GM13976 (cell line): ENCODE measurements around the gene VENTX.

ENCODE experiments used
- DNase-seq: peaks from one replicate; pipeline ENCODE4 v3.0.0; 2012; ENCODE audit warnings: low spot score
- CTCF ChIP-seq: IDR thresholded peaks from 2 replicates; pipeline ENCODE4 v1.5.1; 2012; ENCODE audit warnings: borderline replicate concordance, mild to moderate bottlenecking; ENCODE audit not compliant: insufficient read depth; ENCODE audit errors: extremely low read depth, missing control alignments, control extremely low read depth
- in situ Hi-C: fragments of 300-500 bp; cut with MboI; formaldehyde crosslinking; loops from one replicate; pipeline ENCODE4 v1.12.0; 2022; ENCODE audit warnings: low sequenced_read_pairs, mixed read lengths, inconsistent platforms; ENCODE audit not compliant: unreplicated experiment

Gene VENTX

GRCh38 chr10:133194151-133194550 lies 43.5 kb upstream of the VENTX start:
- no peak for TF ChIP-seq CTCF
- no peak for DNase-seq
- in situ Hi-C loops = no loop called here

GRCh38 chr10:133195096-133195495 lies 42.6 kb upstream of the VENTX start:
- no peak for DNase-seq
- no peak for TF ChIP-seq CTCF
- in situ Hi-C loops = no loop called here

GRCh38 chr10:133195611-133196010 lies 42.0 kb upstream of the VENTX start:
- no peak for DNase-seq
- in situ Hi-C loops = no loop called here
- TF ChIP-seq CTCF = no peak

- DNase-seq = no peak
- in situ Hi-C loops = no loop called here
- no peak for TF ChIP-seq CTCF
Measured at GRCh38 chr10:133196221-133196915, 41.3 kb upstream of the VENTX start.

- in situ Hi-C loops = no loop called here
- no peak for DNase-seq
- no peak for TF ChIP-seq CTCF
Measured at GRCh38 chr10:133196936-133197758, 40.5 kb upstream of the VENTX start.

GRCh38 chr10:133197786-133198185 lies 39.9 kb upstream of the VENTX start:
- no peak for TF ChIP-seq CTCF
- in situ Hi-C loops = no loop called here
- DNase-seq = no peak
